Measurements from ENCODE around the gene ICAM4. TPM values are rescaled to one million over a fixed set of nuclear protein-coding genes. Genes with fewer than 3 reads are reported as not detected.

Gene ICAM4
- total RNA-seq, 4 donors from 2014 or later = 0.82 to 7.5 (median 2.0) TPM

GRCh38 chr19:10315335-10316214 lies 28.8 kb downstream of the ICAM4 start, which contains the start of gene FDX2:
Gene FDX2 (minus strand): TSS chr19:10316015. CDS start chr19:10315996, 19 bp downstream.
- DNase-seq (ENCODE audit: low spot score) (peak; percentile 87), ATAC-seq (ENCODE audit: low FRiP score) (peak; percentile 75)
- no peak for TF ChIP-seq CTCF (IDR thresholded peaks at IDR 0.05)

GRCh38 chr19:10316229-10317044 lies 29.7 kb downstream of the ICAM4 start:
- ATAC-seq (ENCODE audit: low FRiP score) (no peak), DNase-seq (ENCODE audit: low spot score) (no peak)
- no peak for TF ChIP-seq CTCF (IDR thresholded peaks at IDR 0.05)

GRCh38 chr19:10317045-10317856 lies 30.5 kb downstream of the ICAM4 start:
- no peak for TF ChIP-seq CTCF (IDR thresholded peaks at IDR 0.05)
- ATAC-seq (ENCODE audit: low FRiP score) (no peak), DNase-seq (ENCODE audit: low spot score) (no peak)

GRCh38 chr19:10317857-10318462 lies 31.2 kb downstream of the ICAM4 start:
- TF ChIP-seq CTCF (IDR thresholded peaks at IDR 0.05) = no peak
- DNase-seq (ENCODE audit: low spot score) (no peak), ATAC-seq (ENCODE audit: low FRiP score) (no peak)

GRCh38 chr19:10318807-10319682 lies 32.3 kb downstream of the ICAM4 start:
- DNase-seq (ENCODE audit: low spot score) (no peak), ATAC-seq (ENCODE audit: low FRiP score) (no peak)
- no peak for TF ChIP-seq CTCF (IDR thresholded peaks at IDR 0.05)
